ENCODE measurements around the gene FER.

DNA sequence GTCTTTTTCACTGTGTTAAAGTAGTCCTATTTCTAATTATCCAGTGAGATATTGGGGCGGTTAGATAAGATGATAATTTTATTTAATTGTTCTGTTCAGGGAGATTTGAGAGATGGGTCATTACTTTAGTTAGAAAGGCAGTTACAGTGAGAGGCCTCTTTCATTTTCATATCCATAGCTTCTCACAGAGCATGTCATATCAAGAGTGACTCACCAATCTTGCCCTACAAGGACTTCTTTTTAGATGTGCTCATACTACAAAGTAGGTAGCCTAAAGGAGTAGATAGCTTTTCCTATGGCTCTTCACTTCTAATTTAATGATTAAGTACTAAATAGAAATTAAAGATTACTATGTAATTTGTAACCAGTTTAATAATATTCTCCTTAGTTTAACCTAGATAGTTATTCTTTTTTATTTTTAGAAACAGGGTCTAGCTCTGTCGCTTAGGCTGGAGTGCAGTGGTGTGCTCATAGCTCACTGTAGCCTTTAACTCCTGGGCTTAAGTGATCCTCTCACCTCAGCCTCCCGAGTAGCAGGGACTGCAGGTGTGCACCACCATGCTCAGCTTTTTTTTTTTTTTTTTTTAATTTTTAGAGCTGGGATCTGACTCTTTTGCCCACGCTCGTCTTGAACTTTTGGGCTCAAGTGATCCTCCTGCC, 71.0 kb downstream of the FER start:
- TF ChIP-seq, protein P1, sequence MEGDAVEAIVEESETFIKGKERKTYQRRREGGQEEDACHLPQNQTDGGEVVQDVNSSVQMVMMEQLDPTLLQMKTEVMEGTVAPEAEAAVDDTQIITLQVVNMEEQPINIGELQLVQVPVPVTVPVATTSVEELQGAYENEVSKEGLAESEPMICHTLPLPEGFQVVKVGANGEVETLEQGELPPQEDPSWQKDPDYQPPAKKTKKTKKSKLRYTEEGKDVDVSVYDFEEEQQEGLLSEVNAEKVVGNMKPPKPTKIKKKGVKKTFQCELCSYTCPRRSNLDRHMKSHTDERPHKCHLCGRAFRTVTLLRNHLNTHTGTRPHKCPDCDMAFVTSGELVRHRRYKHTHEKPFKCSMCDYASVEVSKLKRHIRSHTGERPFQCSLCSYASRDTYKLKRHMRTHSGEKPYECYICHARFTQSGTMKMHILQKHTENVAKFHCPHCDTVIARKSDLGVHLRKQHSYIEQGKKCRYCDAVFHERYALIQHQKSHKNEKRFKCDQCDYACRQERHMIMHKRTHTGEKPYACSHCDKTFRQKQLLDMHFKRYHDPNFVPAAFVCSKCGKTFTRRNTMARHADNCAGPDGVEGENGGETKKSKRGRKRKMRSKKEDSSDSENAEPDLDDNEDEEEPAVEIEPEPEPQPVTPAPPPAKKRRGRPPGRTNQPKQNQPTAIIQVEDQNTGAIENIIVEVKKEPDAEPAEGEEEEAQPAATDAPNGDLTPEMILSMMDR (IDR thresholded peaks at IDR 0.05; ENCODE audit: low read depth, low read length): no peak
- no peak for TF ChIP-seq EZH2phosphoT487 (IDR thresholded peaks at IDR 0.05; ENCODE audit: low read depth)
